ENCODE measurements around the gene ZNF697. TPM values are rescaled to one million over a fixed set of nuclear protein-coding genes. Genes with fewer than 3 reads are reported as not detected.
"Not testable (repeated sequence)": the region's sequence is repeated elsewhere in the genome, so short reads cannot be mapped to it uniquely, and the experiment has no call there.

Gene ZNF697
- polyA plus RNA-seq, 1 experiment, result 12.9 TPM

- Histone ChIP-seq H3K9me3 (ENCODE audit: control insufficient read depth, insufficient read depth, low read length) (no peaks in the 10 kb centered on the region), H3K27me3 (ENCODE audit: control insufficient read depth, insufficient read depth, low read length) (peaks cover 6% of the 10 kb centered on the region), H3K4me3 (ENCODE audit: low read depth, low read length) (no peak overlapping the region), H3K27ac (ENCODE audit: low read depth, low read length) (no peak overlapping the region)
- DNase-seq (ENCODE audit: low read depth, low spot score), result no peak
- CTCF ChIA-PET, result interaction anchor here (1.2 kb wide), 1 partner anchor 85 kb away, joined by 3 read pairs; no protein-coding TSS in a partner anchor
- TF ChIP-seq, protein P1, sequence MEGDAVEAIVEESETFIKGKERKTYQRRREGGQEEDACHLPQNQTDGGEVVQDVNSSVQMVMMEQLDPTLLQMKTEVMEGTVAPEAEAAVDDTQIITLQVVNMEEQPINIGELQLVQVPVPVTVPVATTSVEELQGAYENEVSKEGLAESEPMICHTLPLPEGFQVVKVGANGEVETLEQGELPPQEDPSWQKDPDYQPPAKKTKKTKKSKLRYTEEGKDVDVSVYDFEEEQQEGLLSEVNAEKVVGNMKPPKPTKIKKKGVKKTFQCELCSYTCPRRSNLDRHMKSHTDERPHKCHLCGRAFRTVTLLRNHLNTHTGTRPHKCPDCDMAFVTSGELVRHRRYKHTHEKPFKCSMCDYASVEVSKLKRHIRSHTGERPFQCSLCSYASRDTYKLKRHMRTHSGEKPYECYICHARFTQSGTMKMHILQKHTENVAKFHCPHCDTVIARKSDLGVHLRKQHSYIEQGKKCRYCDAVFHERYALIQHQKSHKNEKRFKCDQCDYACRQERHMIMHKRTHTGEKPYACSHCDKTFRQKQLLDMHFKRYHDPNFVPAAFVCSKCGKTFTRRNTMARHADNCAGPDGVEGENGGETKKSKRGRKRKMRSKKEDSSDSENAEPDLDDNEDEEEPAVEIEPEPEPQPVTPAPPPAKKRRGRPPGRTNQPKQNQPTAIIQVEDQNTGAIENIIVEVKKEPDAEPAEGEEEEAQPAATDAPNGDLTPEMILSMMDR (IDR thresholded peaks at IDR 0.05; ENCODE audit: low read depth, low read length), result no peak
- POLR2A ChIA-PET, result no interaction called here
These were observed 57.7 kb downstream of the ZNF697 start for GRCh38 chr1:119590393-119590792.

- no peaks in the 10 kb centered on the region for H3K9me3 ChIP-seq (ENCODE audit: control insufficient read depth, insufficient read depth, low read length)
- no peak overlapping the region for H3K27ac ChIP-seq (ENCODE audit: low read depth, low read length)
- POLR2A ChIA-PET, result interaction anchor here (0.6 kb wide), 1 partner anchor 136 kb away, joined by 5 read pairs; no protein-coding TSS in a partner anchor
- DNase-seq (ENCODE audit: low read depth, low spot score), result no peak
- TF ChIP-seq, protein P1 (IDR thresholded peaks at IDR 0.05; ENCODE audit: low read depth, low read length), result no peak
- no peak overlapping the region for H3K4me3 ChIP-seq (ENCODE audit: low read depth, low read length)
- H3K27me3 ChIP-seq (ENCODE audit: control insufficient read depth, insufficient read depth, low read length), result peaks cover 5% of the 10 kb centered on the region
- CTCF ChIA-PET, result no interaction called here
These were observed 59.4 kb downstream of the ZNF697 start for GRCh38 chr1:119588621-119589020.

- DNase-seq (ENCODE audit: low read depth, low spot score), result no peak
- POLR2A ChIA-PET, result no interaction called here
- CTCF ChIA-PET, result no interaction called here
- H3K27ac ChIP-seq (ENCODE audit: low read depth, low read length), result no peak overlapping the region
- TF ChIP-seq, protein P1 (IDR thresholded peaks at IDR 0.05; ENCODE audit: low read depth, low read length), result no peak
- no peaks in the 10 kb centered on the region for H3K9me3 ChIP-seq (ENCODE audit: control insufficient read depth, insufficient read depth, low read length)
- H3K27me3 ChIP-seq (ENCODE audit: control insufficient read depth, insufficient read depth, low read length), result peaks cover 5% of the 10 kb centered on the region
- no peak overlapping the region for H3K4me3 ChIP-seq (ENCODE audit: low read depth, low read length)
These were observed 60.7 kb downstream of the ZNF697 start for GRCh38 chr1:119587341-119587740.

GRCh38 chr1:119585801-119586200, 62.3 kb downstream of the ZNF697 start:
- H3K9me3 ChIP-seq (ENCODE audit: control insufficient read depth, insufficient read depth, low read length); H3K27me3 ChIP-seq (ENCODE audit: control insufficient read depth, insufficient read depth, low read length); H3K4me3 ChIP-seq (ENCODE audit: low read depth, low read length); POLR2A ChIA-PET; H3K27ac ChIP-seq (ENCODE audit: low read depth, low read length); DNase-seq (ENCODE audit: low read depth, low spot score): not testable (repeated sequence)
- CTCF ChIA-PET, result interaction anchor here (1.0 kb wide), 1 partner anchor 89 kb away, joined by 3 read pairs; no protein-coding TSS in a partner anchor

- DNase-seq (ENCODE audit: low read depth, low spot score), result peak; percentile 13
- CTCF ChIA-PET, result interaction anchor here (0.9 to 1.0 kb wide), 3 partner anchors 92 to 162 kb away, joined by 3 read pairs; no protein-coding TSS in a partner anchor
- peaks cover 5% of the 10 kb centered on the region for H3K27me3 ChIP-seq (ENCODE audit: control insufficient read depth, insufficient read depth, low read length)
- H3K27ac ChIP-seq (ENCODE audit: low read depth, low read length), result no peak overlapping the region
- POLR2A ChIA-PET, result no interaction called here
- no peaks in the 10 kb centered on the region for H3K9me3 ChIP-seq (ENCODE audit: control insufficient read depth, insufficient read depth, low read length)
- TF ChIP-seq, protein P1 (IDR thresholded peaks at IDR 0.05; ENCODE audit: low read depth, low read length), result peak; percentile 63
- H3K4me3 ChIP-seq (ENCODE audit: low read depth, low read length), result no peak overlapping the region
These were observed 65.3 kb downstream of the ZNF697 start for GRCh38 chr1:119582801-119583200.

DNA sequence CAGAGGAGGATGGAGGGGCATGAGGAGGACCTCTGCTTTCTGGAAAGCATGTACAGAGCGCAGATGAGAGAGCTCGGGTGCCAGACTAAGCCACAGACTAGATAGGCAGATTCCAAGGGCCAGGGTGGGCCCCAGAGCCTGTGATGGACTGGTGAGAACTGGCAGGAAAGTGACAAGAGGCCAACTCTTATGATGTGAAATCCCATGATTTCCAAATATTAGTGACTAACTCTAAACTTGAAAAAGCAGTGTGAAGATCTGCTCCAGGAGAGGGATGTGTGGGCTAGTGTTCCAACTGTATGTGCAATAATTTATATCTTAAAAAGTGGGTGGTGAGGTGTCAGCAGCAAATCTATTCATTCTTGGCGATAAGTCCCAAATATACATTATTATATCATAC, 67.0 kb downstream of the ZNF697 start:
- H3K27me3 ChIP-seq (ENCODE audit: control insufficient read depth, insufficient read depth, low read length); POLR2A ChIA-PET; CTCF ChIA-PET: not testable (repeated sequence)

More for the DNA sequence above, 67.0 kb downstream of the ZNF697 start:
- not testable (repeated sequence) for H3K27ac ChIP-seq (ENCODE audit: low read depth, low read length); H3K4me3 ChIP-seq (ENCODE audit: low read depth, low read length); H3K9me3 ChIP-seq (ENCODE audit: control insufficient read depth, insufficient read depth, low read length); DNase-seq (ENCODE audit: low read depth, low spot score)
